Breast epithelium (tissue), 3 donors: ENCODE data around the gene MOG.

Source experiments
- CTCF ChIP-seq, 3 donors: fragments of 450-650 bp; IDR thresholded peaks; one replicate each; pipeline ENCODE4 v1.5.1; 2016 to 2017; ENCODE audit warnings: antibody characterized with exemption in 3 of 3, mild to moderate bottlenecking in 3 of 3, moderate library complexity in 3 of 3
- POLR2A ChIP-seq: fragments of 450-650 bp; IDR thresholded peaks from one replicate; pipeline ENCODE4 v1.6.1; 2016; ENCODE audit warnings: antibody characterized with exemption, mild to moderate bottlenecking, moderate library complexity

GRCh38 chr6:29652198-29652584 is 4.7 kb upstream of the MOG start:
- TF ChIP-seq POLR2A (no peak), CTCF (IDR thresholded peaks at IDR 0.05) (no peak)
